Suprapubic skin (tissue), 4 donors: ENCODE data around the gene RCC2. TPM values are rescaled to one million over a fixed set of nuclear protein-coding genes. Genes with fewer than 3 reads are reported as not detected.

Experiments
- DNase-seq, 2 donors: peaks; one replicate each; pipeline ENCODE4 v3.0.0-alpha.2; 2019; ENCODE audit warnings: low spot score in 2 of 2
- H3K27ac ChIP-seq: fragments of 200-600 bp; sonication (generic); one replicate; pipeline ENCODE4 v1.5.1; 2019
- H3K27me3 ChIP-seq: fragments of 200-600 bp; sonication (generic); one replicate; pipeline ENCODE4 v1.5.1; 2019
- H3K36me3 ChIP-seq: fragments of 200-600 bp; sonication (generic); one replicate; pipeline ENCODE4 v1.5.1; 2019
- H3K4me1 ChIP-seq: fragments of 200-600 bp; sonication (generic); one replicate; pipeline ENCODE4 v1.5.1; 2019
- H3K4me3 ChIP-seq: fragments of 200-600 bp; sonication (generic); one replicate; pipeline ENCODE4 v1.5.1; 2019; ENCODE audit warnings: mild to moderate bottlenecking
- H3K9me3 ChIP-seq: fragments of 200-600 bp; sonication (generic); one replicate; pipeline ENCODE4 v1.5.1; 2019
- EP300 ChIP-seq: sonication (generic); formaldehyde crosslinking; IDR thresholded peaks from one replicate; pipeline ENCODE4 v1.6.1; 2017; ENCODE audit warnings: antibody characterized with exemption
- POLR2A ChIP-seq, 2 donors: fragments of 450-650 bp; IDR thresholded peaks; one replicate each; pipeline ENCODE4 v1.6.1; 2017; ENCODE audit warnings: antibody characterized with exemption in 2 of 2, mild to moderate bottlenecking in 2 of 2, moderate library complexity in 2 of 2
- POLR2AphosphoS5 ChIP-seq, 3 donors: sonication (generic); formaldehyde crosslinking; IDR thresholded peaks; one replicate each; pipeline ENCODE4 v1.6.1; 2017; ENCODE audit warnings: antibody characterized with exemption in 3 of 3
- WGBS: methylation state at CpG from one replicate; pipeline ENCODE4 v1.1.5; 2018; 5-methylcytosine and 5-hydroxymethylcytosine counted together
- total RNA-seq, 4 donors: library from RNA; depleted of rRNA; stranded (reverse); fragments of >200 nt; gene quantifications; one replicate each; pipeline ENCODE4 v1.1.0, GENCODE V29; 2016
- TF ChIP-seq, protein P1 (sequence below), 2 donors: fragments of 200-600 bp in 1 of 2; fragments of 450-650 bp in 1 of 2; sonication (generic) in 1 of 2; IDR thresholded peaks; one replicate each; pipeline ENCODE4 v1.5.1; 2016 to 2019; ENCODE audit warnings: antibody characterized with exemption in 2 of 2, mild to moderate bottlenecking in 1 of 2, moderate library complexity in 1 of 2

The RCC2 gene
- total RNA-seq, 4 donors from 2014 or later = 68.7 to 86.3 (median 74.5) TPM

DNA sequence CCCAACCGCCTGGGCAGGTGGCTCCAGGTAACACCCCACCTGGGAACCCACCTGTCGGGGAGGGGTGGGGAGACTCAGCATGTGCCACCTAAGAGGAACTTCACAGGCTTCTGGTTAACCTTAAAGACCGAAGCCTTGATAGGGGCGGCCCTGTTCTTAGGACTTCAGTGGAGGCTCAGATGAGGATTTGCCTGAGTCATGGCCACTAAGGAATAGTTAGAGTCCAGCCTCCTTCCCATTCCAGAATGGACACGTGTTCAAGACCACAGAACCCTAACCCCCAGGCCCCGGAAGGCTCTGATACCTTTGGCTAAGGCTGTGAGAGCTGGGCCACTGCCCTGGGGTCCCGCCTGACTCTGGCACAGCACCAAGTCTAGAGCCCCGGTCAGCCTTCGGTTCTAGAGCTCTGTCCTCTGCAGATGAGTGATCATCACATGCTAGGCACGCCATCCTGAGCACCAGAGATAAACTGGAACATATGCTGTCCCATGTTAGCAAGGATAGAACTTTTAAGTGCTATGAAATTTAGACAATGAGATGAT is 47.2 kb downstream of the RCC2 start:
- H3K4me1 ChIP-seq = no peaks in the 10 kb centered on the region
- H3K27me3 ChIP-seq = no peaks in the 10 kb centered on the region
- 50% methylated on average over 4 of the region's 10 CpGs for WGBS
- no peaks in the 10 kb centered on the region for H3K9me3 ChIP-seq
- no peak overlapping the region for H3K27ac ChIP-seq
- no peak for DNase-seq
- H3K4me3 ChIP-seq = no peak overlapping the region
- H3K36me3 ChIP-seq = no peaks in the 10 kb centered on the region
- TF ChIP-seq EP300 (no peak), POLR2A (IDR thresholded peaks at IDR 0.05) (no peak), POLR2AphosphoS5 (IDR thresholded peaks at IDR 0.05) (no peak)
- TF ChIP-seq, protein P1, sequence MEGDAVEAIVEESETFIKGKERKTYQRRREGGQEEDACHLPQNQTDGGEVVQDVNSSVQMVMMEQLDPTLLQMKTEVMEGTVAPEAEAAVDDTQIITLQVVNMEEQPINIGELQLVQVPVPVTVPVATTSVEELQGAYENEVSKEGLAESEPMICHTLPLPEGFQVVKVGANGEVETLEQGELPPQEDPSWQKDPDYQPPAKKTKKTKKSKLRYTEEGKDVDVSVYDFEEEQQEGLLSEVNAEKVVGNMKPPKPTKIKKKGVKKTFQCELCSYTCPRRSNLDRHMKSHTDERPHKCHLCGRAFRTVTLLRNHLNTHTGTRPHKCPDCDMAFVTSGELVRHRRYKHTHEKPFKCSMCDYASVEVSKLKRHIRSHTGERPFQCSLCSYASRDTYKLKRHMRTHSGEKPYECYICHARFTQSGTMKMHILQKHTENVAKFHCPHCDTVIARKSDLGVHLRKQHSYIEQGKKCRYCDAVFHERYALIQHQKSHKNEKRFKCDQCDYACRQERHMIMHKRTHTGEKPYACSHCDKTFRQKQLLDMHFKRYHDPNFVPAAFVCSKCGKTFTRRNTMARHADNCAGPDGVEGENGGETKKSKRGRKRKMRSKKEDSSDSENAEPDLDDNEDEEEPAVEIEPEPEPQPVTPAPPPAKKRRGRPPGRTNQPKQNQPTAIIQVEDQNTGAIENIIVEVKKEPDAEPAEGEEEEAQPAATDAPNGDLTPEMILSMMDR (IDR thresholded peaks at IDR 0.05) = no peak

DNA sequence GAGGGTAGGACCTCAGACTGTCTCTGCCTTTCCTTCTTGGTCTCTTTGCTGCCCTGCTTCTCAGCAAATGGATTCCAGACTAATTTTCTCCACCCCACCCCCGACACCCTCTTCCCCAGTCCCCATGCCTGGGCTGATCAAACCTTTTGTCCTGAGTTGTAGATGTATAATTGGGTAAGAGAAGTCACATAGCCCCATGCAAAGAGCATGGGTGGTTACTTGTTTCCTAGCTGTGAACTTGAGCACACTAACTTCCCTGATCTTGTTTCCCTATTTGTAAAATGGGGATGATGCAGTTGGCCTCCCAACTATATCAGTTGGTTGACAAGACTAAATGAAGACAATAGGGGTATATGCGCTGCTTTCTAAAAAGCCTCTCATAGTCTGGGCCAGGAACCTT is 58.3 kb downstream of the RCC2 start:
- H3K9me3 ChIP-seq = no peaks in the 10 kb centered on the region
- H3K36me3 ChIP-seq = no peaks in the 10 kb centered on the region
- no peaks in the 10 kb centered on the region for H3K4me1 ChIP-seq
- DNase-seq = no peak
- H3K4me3 ChIP-seq = no peak overlapping the region
- WGBS = 71% methylated on average over 2 of the region's 2 CpGs
- TF ChIP-seq EP300 (no peak), POLR2AphosphoS5 (IDR thresholded peaks at IDR 0.05) (no peak), POLR2A (IDR thresholded peaks at IDR 0.05) (no peak)
- TF ChIP-seq, protein P1 (IDR thresholded peaks at IDR 0.05) = no peak
- H3K27ac ChIP-seq = no peak overlapping the region
- H3K27me3 ChIP-seq = peaks cover 18% of the 10 kb centered on the region

DNA sequence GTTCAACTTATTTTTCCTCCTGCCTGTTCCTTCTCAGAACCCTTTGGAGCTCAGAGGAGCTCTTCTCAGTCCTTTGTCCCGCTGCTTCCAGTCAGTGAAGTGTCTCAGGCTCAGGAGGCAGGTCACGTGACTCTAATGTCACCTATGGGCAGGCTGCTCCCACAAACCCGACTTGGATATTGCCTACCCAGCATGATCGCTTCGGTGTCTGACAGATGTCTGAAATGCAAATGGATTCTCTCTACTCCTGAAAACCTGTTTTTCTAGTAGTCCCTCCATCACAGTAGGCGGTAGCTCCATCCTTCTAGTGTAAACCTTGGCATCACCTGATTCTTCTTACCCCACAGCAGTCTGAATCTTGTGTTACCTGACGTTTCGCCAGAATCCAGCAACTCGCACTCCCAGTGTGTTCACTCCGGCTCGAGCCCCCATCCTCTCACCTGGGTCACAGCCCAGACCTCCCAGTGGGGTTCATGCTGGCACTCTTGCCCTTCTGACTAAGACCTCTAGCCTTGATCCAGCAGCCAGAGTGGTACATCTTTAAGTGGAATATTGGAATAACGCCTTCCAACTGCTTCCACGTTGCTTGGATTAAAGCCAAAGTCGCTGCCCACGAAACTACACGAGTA is 62.0 kb downstream of the RCC2 start:
- H3K4me3 ChIP-seq = no peak overlapping the region
- H3K27me3 ChIP-seq = peaks cover 21% of the 10 kb centered on the region
- 19% methylated on average over 15 of the region's 16 CpGs for WGBS

DNA sequence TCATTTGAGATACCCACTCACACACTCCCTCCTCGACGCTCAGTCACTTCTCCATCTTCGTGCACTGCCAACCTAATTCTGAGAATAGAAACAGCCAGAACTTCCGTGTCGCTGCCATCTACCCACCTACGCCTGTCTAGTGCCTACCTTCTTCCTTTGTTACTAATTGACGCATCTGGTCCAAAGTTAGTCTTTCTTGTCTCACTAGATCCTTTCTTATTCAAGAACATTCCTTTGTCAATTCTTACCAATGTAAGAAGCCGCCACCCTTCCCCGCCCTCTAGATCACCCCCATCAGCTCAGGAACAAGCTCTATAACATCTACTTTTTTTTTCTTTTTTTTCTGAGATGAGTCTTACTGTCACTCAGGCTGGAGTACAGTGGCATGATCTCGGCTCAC is 63.8 kb downstream of the RCC2 start:
- 92% methylated on average over 10 of the region's 10 CpGs for WGBS
- Histone ChIP-seq H3K4me1 (no peaks in the 10 kb centered on the region), H3K9me3 (no peaks in the 10 kb centered on the region), H3K27me3 (peaks cover 27% of the 10 kb centered on the region), H3K4me3 (no peak overlapping the region), H3K36me3 (no peaks in the 10 kb centered on the region), H3K27ac (no peak overlapping the region)
- no peak for DNase-seq
- no peak for TF ChIP-seq POLR2A (IDR thresholded peaks at IDR 0.05)
- no peak for TF ChIP-seq POLR2AphosphoS5 (IDR thresholded peaks at IDR 0.05)
- TF ChIP-seq, protein P1 (IDR thresholded peaks at IDR 0.05) = no peak
- no peak for TF ChIP-seq EP300

More for the DNA sequence above, 62.0 kb downstream of the RCC2 start:
- H3K27ac ChIP-seq = no peak overlapping the region
- no peaks in the 10 kb centered on the region for H3K36me3 ChIP-seq
- no peaks in the 10 kb centered on the region for H3K9me3 ChIP-seq
- TF ChIP-seq POLR2A (IDR thresholded peaks at IDR 0.05) (no peak), POLR2AphosphoS5 (IDR thresholded peaks at IDR 0.05) (no peak), EP300 (no peak)
- TF ChIP-seq, protein P1 (IDR thresholded peaks at IDR 0.05) = no peak
- H3K4me1 ChIP-seq = no peaks in the 10 kb centered on the region
- DNase-seq = no peak

DNA sequence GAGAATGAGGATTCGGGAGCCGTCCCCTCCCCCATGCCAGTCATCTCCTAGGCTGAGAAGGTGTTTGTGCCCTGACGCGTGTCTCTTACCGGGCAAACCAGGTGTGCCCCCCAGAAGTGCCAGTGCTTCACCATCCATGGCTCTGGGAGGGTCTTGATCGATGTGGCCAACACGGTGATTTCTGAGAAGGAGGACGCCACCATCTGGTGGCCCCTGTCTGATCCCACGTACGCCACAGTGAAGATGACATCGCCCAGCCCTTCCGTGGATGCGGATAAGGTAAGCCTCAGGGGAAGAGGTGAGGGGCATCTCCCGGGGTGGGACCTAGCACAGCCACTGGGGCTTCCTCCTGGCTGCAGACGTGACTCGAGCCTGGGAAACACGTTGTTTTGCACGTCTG is 66.5 kb downstream of the RCC2 start:
- WGBS = 77% methylated on average over 17 of the region's 18 CpGs
- no peak for DNase-seq
- Histone ChIP-seq H3K4me1 (no peaks in the 10 kb centered on the region), H3K9me3 (no peaks in the 10 kb centered on the region), H3K27me3 (peaks cover 29% of the 10 kb centered on the region), H3K36me3 (no peaks in the 10 kb centered on the region), H3K4me3 (no peak overlapping the region), H3K27ac (no peak overlapping the region)
- TF ChIP-seq EP300 (no peak), POLR2AphosphoS5 (IDR thresholded peaks at IDR 0.05) (no peak), POLR2A (IDR thresholded peaks at IDR 0.05) (no peak)
- TF ChIP-seq, protein P1 (IDR thresholded peaks at IDR 0.05) = no peak
